ENCODE measurements around the gene SHISA7. TPM values are rescaled to one million over a fixed set of nuclear protein-coding genes. Genes with fewer than 3 reads are reported as not detected.
A peak's percentile ranks its signal among the peaks of the same experiment; 100 is the strongest.
"Not testable (repeated sequence)": the region's sequence is repeated elsewhere in the genome, so short reads cannot be mapped to it uniquely, and the experiment has no call there.

SHISA7 gene
- total RNA-seq, 1 donor from 2014 or later = not detected

DNA sequence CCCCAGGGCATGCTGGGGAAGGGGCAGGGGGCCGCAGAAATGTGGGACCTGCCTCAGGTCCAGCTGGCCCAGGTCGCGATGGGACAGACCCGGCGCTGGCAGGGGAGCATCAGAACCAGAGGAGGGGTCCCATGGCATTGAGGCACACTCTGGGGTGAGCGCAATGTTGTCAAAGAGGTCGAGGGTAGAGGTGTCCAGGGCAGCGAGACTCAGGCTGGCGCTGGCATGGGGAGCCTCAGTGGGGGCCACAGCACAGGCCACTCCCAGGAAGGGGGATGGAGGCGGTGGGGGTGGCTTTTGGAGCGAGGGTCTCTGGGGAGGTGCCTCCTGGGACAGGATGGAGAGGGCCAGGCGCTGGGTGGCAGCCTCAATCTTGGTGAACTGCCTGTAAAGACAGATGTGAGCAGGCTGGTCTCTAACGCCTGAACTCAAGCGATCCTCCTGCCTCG lies 20.5 kb upstream of the SHISA7 start:
- no peak for DNase-seq

DNA sequence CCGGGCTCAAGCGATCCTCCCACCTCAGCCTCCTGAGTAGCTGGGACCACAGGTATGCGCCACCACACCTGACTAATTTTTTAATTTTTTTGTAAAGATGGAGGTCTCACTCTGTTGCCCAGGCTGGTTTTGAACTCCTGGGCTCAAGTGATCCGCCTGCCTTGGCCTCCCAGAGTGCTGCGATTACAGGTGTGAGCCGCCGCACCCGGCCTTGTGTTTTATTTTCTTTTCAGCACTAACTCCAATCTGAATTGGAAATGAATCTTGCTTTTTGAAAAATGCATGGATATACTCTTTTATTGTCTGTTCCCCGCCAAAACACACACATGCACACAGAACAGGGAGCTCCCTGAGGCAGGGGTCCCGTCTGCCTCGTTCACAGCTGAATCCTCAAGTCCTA lies 19.6 kb upstream of the SHISA7 start:
- no peak for DNase-seq

DNA sequence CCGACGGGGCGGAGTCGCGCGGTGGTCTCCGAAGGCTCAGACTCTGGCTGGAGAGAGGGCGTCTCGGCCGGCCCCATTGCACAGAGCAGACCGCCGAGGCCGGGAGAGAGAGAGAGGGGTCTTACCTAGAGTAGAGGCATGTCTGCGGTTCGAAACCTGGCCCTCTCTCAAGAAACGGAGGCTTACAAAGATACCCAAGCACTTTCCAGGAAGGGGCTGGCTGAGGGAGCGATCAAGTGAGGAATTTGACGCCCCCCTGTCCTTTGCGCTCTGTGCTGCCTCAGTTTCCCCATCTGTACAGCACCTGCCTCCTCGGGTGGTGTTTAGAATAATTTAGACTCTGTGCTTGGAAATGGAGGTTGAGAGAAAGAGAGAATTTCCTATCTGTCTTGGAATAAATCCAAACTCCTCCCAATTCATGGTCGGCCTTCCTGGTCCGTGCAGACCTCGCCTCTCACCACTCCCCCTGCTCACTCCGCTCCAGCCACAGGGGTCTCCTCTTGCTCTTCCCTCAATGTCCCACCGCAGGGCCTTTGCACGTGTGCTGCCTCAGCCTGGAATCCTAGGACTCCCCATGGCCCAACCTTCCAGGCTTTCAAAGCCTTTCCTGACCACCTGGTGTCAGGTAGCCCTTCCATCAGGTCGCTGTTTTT lies 19.0 kb upstream of the SHISA7 start:
- DNase-seq = peak; percentile 56

- peak; percentile 100 for DNase-seq
These were observed 18.3 kb upstream of the SHISA7 start, which contains the start of gene ISOC2 for GRCh38 chr19:55461259-55461973. Gene ISOC2 (minus strand): TSS chr19:55461642. CDS start chr19:55456486, 5,156 bp downstream.

DNA sequence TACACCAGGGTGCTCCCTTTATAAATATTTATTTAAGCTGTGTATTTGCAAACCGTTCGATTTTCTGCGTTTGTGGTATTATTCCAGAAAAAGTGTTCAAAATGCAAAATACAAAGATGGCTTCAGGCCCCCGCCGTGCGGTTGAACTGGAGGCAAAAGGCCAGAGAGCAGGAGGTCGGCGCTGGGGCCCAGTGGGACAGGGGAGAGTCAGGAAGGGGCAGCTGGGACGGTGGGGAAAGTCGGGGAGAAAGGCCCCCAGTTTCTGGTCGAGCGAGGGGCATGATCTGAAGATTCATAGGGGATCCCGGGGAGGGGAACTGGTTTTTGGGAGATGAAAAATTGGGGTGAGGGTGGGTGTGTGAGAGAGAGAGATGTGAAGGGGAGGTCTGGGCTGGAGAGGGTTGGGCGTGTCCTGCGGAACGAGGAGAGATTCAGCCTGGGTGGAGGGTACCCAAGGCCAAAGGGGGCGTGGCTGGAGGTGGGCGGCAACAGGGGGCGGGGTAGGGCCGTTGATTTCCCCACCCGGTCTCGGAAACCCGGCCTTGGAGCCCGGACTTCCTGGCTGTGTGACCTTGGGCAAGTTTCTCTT lies 17.7 kb upstream of the SHISA7 start:
- peak; percentile 87 for DNase-seq

GRCh38 chr19:55459950-55460657 lies 17.0 kb upstream of the SHISA7 start:
- DNase-seq = peak; percentile 54

- DNase-seq = no peak
These were observed 16.4 kb upstream of the SHISA7 start for GRCh38 chr19:55459551-55459949.

- DNase-seq = no peak
These were observed 14.8 kb upstream of the SHISA7 start for GRCh38 chr19:55457683-55458457.

- DNase-seq = no peak
These were observed 13.2 kb upstream of the SHISA7 start for GRCh38 chr19:55456347-55456746.

GRCh38 chr19:55455576-55456235 lies 12.6 kb upstream of the SHISA7 start:
- DNase-seq = no peak

DNA sequence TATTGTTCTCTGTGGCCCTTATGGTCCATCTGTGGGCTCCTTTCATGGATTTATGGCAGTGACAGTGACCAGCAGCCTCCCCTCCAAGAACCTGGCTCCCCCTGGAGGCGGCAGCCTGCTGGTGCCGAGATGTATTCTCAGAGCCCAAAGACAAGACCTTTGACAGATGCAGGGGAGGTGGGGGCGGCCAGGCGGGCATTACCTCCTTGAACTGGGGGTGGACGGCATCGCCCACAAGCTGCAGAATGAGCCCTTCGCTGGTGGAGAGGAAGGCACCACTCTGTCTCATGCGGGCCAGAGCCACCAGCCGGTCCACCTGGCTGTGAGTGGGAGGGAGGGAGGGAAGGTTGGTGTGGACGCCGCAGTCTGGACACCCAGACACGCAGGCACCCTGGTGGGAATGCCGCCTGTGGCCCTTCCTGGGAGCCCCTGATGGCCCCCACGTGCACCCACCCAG lies 11.7 kb upstream of the SHISA7 start:
- no peak for DNase-seq

DNA sequence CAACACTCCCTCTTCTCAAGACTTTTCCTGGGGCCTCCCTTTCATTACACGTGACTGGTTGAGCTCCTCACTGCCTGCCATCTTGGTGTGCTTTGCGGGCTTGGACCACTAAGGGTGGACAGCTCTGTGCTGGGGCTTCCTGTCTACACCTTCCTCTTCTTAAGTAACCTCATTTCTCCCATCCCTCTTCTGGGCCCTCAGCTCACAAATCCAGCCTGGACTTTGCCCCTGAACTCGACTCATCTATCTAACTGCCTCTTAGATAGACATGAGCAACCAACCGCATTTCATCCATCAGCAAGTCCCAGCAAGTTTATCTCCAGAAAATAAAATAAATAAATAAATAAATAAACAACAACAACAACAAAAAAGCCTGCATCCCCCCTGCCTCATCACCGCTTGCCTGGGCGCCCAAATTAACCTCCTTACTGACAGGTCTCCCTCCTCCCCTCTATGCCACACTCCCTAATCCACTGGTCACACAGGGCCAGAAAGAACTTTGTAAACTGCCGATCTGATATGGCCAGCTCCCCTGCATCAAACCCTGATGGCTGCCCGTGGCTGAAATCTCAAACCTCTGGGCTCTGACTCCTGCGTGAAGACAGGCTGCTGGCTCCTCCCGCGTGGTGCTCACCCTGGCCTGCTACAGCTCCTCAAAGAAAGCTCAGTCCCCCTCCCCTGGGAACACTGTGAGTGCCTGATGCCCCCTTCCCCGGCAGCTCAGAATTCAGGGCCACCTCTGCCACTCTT lies 10.6 kb upstream of the SHISA7 start:
- DNase-seq = no peak

DNA sequence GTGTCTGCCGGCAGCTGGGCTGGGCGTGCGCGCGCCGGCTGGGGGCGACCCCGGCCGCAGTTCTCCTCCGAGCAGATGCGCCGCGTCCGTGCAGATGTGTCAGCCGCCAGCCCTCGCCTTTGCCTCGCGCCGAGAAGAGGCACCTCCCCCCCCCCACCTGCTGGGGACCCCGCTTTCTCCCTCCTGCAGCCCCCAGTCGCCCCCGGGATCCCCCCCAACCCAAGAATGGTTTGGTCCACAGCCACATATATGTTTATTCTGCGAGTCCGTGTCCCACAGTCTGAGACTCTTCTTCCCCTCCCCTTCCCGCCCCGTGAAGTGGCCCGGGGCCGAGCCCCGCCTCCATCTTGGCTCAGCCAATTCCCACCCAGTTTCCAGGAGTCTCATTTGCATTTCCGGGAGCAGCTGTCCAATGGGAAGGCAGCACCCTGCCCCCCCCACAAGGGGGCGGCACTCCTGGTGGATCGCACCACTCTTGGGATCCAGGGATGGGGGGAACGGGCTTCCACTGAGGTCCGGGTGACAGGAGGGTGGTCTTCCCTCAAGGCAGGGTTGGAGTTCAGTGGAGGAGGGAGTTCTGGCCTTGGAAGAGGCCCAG lies 9.7 kb upstream of the SHISA7 start:
- DNase-seq = peak; percentile 96

DNA sequence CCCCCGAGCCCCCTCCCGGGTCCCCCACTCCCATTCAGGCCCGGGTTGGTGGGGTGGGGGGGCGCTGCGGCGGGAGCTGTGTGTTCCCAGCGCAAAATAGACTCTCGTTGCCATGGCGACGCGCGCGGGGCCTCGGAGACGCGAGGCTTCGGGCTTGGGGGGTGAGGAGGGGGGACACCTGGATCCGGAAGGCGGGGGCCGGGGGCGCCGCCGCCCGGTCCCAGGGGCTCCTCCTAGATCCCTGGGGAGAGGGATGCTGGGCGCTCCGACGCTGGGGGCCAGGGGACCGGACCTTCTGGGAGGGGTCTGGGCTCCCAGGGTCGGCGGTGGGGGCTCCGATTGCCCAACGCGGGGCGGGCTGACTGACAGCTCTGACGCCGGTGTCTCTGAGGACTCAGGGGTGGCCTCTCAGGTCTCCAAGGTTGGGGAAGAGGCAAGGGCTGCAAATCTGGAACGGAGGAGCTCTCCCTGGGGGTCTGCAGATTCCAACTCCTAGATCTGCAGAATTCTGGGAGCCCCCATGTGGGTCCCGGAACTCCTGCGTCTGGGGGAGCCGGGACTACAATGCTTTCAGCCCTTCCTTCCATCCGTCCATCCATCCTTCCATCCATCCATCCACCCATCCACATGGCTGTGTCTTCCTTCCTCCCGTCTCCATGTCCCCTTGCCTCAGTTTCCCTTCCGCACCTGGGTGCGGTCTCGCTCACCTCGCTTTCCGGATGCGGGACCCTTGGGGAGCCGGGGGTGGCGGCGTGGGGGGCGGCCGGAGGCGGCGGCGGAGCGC lies 9.1 kb upstream of the SHISA7 start:
- peak; percentile 54 for DNase-seq

DNA sequence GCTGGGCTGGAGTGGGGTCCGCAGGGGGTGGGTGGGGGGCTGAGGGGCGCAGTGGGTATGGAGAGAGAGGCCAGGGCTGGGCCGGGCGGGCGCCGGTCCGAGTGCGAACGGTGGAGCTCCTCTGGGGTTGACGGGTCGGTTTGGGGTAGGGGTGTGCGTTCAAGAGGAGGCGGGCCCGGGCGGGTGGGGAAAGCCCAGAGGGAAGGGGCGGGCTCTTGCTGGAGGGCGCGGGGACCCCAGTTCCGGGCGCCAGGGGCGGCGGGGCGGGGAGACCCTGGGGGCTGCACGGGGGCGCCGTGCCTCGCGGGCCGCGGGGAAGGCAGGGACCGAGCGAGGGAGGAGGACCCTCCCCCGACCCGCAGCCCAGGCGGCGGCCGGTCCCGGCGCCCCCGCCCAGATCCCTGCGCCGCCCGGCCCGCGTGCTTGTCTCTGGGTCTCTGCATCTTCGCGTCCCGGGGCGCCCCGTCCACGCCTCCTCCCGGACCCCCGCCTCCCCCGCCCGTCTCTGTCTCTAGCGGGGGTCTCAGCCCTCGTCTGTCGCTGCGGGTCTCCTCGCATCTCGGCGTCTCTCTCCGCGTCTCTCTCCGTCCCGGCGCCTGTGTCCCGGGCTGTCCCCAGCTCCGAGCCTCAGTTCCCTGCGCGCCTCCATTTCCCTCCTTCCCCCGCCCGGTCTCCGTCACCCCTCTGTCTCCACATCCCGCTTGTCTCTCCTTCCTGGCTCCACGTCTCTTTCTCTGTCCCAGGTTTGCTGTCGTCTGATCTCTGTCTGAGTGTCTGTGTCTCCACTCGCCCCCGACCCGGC lies 8.3 kb upstream of the SHISA7 start:
- DNase-seq = no peak

DNA sequence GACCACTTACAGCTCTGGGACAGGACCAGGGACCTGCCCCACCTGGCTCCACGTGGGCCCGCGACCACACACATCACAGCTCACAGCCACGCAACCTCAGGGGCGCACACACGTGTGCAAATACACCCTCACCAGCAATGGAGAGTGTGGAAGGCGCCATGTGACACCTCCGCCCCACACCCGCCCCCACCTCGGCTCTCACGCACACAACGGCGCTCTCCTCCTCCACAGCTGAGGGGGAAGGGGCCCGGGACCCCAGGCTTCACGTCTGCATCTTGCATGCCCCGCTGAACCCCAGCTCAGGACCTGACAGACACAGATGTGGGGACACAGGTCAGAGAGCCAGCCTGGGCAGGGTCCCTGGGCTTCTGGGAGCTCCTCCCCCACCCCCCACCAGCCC lies 6.4 kb upstream of the SHISA7 start:
- no peak for DNase-seq

GRCh38 chr19:55448175-55448490 lies 5.0 kb upstream of the SHISA7 start:
- not testable (repeated sequence) for DNase-seq

DNA sequence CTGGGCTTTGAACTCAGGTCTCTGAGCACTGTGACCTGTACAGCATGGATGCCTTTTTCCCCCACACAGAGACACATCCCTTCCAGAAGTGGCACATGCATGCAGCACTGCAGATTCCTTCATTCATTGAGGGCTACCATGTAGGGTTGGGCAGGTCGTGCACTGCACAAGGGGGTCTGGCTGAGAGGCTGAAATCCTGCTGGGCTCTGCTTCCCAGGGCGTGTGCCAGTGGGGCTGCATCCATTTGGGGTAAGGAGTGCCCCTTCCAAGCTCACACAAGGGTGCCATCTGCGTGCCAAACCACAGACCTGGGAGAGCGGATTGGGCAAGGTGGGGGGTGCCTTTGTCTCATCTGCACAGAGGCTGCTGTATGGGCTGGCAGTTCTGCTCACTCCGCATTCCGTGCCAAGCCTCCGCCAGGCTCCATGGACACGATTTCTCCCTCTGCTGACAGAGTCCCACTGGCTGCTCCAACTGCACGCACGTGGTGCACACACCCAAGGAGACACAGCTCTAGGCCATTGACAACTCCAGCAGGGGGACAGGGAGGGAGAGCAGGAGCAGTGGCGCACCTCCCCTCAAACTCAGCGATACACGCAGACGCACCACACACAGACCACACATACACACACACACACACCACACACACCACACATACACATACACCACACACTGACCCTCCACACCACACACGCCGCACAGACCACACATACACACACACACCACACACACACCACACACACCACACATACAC lies 4.5 kb upstream of the SHISA7 start:
- DNase-seq = peak; percentile 64

All from tongue (tissue), 2 donors.